Suppressor macrophage treated with lipopolysaccharide for 4 hours (primary cell): ENCODE measurements around the gene EFCC1.
A peak's percentile ranks its signal among the peaks of the same experiment; 100 is the strongest.

ENCODE experiments used
- DNase-seq: peaks from one replicate; pipeline ENCODE4 v3.0.0-alpha.2; 2020

EFCC1 gene

GRCh38 chr3:128995737-128996136 lies 5.4 kb upstream of the EFCC1 start:
- no peak for DNase-seq

- DNase-seq = peak; percentile 16
Measured at GRCh38 chr3:128996200-128996599, 4.9 kb upstream of the EFCC1 start.

DNA sequence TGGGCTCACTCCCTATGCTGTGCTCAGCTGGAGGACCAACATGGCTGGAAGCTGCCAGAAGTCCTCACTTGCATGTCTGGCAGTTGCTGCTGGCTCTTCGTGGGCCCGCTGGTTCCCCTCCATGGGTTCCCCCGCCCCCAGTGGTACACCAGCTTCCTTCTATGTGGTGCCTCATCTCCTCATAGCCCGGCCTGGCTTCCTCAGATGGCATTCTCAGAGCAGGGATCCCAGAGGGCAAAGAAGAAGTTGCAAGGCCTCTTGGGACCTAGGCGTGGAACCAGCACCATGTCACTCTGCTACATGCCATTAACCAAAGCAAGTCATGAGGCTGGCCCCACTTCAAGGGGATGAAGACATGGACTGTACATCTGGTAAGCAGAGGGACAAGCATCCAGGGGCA lies 4.4 kb upstream of the EFCC1 start:
- peak; percentile 18 for DNase-seq

DNA sequence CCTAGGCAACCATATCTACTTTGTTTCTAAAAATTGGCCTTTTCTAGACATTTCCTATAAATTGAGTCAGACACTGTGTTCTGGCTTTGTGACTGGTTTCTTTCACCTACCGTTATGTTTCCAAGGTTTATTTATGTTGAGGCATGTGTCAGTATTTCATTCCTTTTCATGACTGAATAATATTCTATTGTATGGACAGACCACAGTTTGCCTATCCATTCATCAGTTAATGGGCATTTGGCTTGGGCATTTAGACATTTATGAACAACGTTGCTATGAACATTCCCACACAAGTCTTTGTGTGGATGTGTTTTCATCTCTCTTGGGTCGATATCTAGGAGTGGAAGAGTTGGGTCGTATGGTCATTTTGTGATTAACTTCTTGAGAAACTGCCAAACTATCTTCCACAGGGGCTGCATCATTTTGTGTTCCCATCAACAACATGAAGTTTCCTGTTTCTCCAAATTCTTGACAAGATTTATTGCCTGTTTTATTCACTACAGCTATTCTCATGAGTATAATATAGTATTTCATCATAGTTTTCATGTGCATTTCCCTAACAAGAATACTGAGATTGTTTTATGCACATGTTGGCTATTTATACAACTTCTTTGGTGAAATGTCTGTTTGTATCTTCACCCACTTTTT lies 3.5 kb upstream of the EFCC1 start:
- DNase-seq = no peak

GRCh38 chr3:128998561-128998960 lies 2.5 kb upstream of the EFCC1 start:
- no peak for DNase-seq

GRCh38 chr3:128999102-128999501 lies 2.0 kb upstream of the EFCC1 start:
- no peak for DNase-seq

DNA sequence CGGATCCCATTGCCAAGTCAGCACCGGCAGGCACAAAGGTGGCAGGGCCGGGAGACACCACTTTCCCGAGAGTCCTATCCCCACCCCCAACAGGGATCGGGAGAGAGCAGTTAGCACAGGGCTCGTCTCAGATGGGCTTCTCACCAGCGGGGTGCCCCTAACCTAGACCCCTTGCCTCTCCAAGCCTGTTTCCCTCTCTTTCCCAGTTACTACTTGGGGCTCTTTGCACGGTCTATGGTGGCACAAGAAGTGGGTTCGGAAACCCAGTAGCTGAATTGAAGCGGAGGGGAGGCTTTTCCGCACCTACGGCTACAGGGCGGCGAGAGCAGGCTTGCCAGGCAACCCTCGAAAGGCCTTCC lies 383 bp upstream of the EFCC1 start:
- DNase-seq = no peak

- DNase-seq = no peak
Measured at GRCh38 chr3:129001806-129002572, 885 bp downstream of the EFCC1 start.

DNA sequence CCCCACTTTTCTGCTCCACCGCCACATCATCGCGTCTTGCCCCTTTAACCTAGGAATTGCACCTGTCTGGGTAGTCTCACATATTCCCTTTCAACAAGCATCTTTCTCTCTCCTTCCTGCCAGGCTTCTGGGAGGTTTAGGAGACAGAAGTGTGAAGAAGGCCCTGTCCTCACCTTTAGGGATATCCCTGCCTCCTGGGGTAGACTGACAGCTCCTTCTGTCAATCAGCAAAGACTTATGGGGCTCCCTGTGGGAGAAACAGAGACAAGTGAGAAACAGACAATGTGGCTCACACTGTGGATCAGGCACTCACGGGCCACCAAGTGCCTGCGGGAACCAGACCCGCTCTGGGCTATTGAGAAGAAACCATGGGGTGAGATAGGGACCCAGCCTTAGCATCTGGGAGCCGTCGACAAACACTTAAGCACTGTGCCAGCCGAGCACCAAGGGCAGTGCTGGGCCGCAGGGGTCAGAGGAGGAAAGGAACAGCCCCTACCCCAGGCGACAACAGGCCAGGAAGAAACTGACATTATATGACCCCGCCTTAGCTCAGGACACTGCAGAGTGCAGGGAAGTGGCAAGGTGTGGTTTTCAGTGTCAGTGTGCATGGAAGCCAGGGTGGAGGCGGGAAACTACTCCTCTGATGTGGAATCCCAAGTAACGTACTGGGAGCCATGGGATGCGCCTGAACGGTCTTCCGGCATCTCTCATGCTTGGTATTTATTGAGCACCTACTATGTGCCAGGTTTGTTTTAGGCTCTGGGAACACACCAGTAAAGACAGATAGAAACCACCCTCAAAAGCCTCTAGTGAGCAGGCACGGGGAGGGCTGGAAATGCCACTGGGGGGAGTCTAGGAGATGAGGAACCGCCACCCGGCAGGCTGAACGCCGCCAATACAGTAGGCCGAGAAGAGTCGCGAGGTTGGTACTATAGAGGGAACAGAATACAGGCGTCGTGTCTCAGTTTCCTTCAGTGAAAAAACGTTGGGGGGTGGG lies 1.8 kb downstream of the EFCC1 start:
- DNase-seq = no peak

GRCh38 chr3:129003578-129004112 lies 2.5 kb downstream of the EFCC1 start:
- DNase-seq = no peak

DNA sequence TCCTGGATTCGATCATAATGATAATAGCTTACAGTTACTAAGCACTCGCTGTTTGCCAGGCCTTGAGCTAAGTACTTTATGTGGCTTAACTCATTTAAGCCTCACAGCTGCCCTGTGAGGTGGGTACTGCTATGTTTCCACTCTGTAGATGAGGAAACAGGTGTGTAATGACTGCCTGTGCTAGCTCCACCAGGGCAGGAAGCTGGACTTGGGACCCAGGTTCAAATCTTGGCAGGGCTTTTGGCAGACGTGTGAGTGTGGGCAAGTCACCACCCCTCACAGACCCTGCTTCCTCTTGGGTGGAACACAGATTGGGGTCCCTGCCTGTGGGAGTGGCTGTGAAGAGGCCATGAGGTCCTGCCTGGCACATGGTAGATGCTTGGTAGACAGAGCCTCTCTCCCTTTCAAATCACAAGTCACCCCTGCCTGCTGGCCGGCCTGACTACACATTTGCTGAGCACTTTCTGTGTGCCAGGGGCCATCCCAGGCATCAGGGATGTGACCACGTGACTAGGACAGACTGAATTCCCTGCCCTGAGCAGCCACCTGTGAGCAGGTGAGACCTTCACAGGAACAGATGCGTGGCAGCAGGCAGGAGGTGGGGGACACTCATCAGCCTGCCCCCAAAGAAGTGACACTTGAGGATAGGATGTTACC lies 3.7 kb downstream of the EFCC1 start:
- no peak for DNase-seq

GRCh38 chr3:129005526-129006303 lies 4.6 kb downstream of the EFCC1 start:
- no peak for DNase-seq

GRCh38 chr3:129006864-129007263 lies 5.8 kb downstream of the EFCC1 start:
- no peak for DNase-seq

GRCh38 chr3:129007792-129008191 lies 6.7 kb downstream of the EFCC1 start:
- no peak for DNase-seq

GRCh38 chr3:129009266-129009665 lies 8.2 kb downstream of the EFCC1 start:
- no peak for DNase-seq

DNA sequence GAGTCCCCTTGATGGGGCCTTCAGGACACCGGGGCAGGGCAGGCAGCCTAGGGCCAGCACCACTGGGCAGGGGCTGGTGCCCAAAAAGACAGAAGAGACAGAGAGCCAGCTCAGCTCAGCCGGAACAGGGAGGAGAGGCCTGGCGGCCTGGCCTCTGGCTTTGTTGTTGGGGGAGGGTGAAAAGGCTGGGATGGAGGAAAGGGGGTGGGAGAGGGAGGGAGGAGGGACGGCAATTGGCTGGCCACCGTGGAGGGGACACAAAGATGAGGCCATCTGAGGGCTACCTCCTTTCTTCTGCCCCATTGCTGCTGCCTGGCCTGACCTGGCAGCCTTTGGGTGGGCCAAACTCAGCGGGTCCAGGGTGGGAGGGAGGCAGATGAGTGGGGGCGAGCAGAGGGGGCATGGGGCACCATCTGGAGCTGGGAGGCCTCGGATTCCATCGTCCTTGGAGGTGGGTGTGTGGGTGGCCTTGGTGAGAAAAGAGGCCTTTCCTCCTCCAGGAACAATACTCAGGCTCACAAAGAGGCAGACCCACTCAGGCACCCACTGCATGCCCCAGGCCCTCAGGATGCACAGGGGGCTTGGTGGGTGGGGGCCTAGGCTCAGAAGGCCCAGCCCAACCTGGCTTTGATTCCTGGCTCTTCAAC lies 9.3 kb downstream of the EFCC1 start:
- no peak for DNase-seq

GRCh38 chr3:129013491-129013891 lies 12.4 kb downstream of the EFCC1 start:
- peak; percentile 28 for DNase-seq

DNA sequence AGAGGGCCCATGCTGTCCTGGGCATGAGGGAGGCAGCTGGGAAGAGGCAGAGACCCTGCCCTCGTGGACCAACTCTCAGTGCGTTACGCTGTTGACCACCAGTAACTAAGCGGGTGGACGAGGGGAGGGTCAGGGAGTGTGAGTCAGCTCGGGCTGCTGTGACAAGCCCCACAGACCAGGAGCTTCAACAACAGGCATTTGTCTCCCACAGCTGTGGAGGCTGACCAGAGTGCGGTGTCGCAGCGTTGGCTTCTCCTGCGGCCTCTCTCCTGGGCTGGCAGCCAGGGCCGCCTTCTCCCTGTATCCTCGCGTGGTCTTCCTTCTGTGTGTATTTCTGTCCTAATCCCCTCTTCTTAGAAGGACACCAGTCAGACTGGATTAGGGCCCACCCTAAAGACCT lies 13.0 kb downstream of the EFCC1 start:
- no peak for DNase-seq

DNA sequence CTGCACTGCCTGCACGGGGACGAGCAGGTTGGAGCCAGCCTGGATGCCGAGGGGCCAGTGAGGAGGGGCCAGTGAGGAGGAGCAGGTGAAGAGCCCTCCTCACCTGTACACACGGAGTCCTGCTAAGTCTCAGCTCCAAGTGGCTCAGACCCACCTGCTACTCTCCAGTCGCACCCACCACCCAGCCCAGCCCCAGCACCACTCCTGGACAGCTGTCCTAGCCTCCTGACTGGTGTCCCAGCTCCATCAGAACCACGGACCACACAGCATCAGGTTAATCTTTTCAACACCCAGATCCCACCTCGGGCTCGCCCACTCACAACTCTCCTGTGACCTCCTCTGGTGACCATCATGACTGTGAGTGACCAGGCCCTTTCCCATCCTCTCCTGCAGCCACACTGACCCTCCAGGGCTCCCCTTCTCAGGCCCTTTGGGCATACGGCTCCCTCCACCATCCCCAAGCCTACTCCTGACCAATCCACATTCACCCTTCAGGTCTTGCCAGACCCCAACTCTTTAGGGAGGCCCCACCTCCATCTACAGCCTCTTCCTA lies 13.8 kb downstream of the EFCC1 start:
- DNase-seq = no peak

GRCh38 chr3:129015388-129016105 lies 14.4 kb downstream of the EFCC1 start:
- DNase-seq = peak; percentile 27
